Calu3 (cell line): ENCODE measurements around the gene SIRPB2. TPM values are rescaled to one million over a fixed set of nuclear protein-coding genes. Genes with fewer than 3 reads are reported as not detected.

ENCODE experiments used
- BruUV-seq: library from RNA; stranded (reverse); fragments of 400-500 nt; replicated peaks from 2 replicates; lab custom pipeline; 2021; lab: Mats Ljungman, UMichigan
- CTCF ChIA-PET: fragments of 300-600 bp; sonication (Branson Sonifier 250); formaldehyde crosslinking; loops from one replicate; lab custom pipeline; 2022; ENCODE audit warnings: antibody characterized with exemption; lab: Charles Lee
- DNase-seq: peaks from one replicate; pipeline ENCODE4 v3.0.0; 2022
- H3K27ac Mint-ChIP-seq: one replicate; pipeline ENCODE4 v1.8.0; 2022; ENCODE audit warnings: mixed read lengths; ENCODE audit not compliant: unreplicated experiment
- H3K27me3 Mint-ChIP-seq: one replicate; pipeline ENCODE4 v1.8.0; 2022; ENCODE audit warnings: mixed read lengths; ENCODE audit not compliant: unreplicated experiment
- H3K36me3 Mint-ChIP-seq: one replicate; pipeline ENCODE4 v1.8.0; 2022; ENCODE audit warnings: mild to moderate bottlenecking, moderate library complexity, mixed read lengths; ENCODE audit not compliant: insufficient read depth, unreplicated experiment
- H3K4me1 Mint-ChIP-seq: one replicate; pipeline ENCODE4 v1.8.0; 2022; ENCODE audit warnings: mild to moderate bottlenecking, low read depth, mixed read lengths; ENCODE audit not compliant: unreplicated experiment
- H3K4me3 Mint-ChIP-seq: one replicate; pipeline ENCODE4 v1.8.0; 2022; ENCODE audit warnings: mild to moderate bottlenecking, low read depth, moderate library complexity, mixed read lengths; ENCODE audit not compliant: unreplicated experiment
- H3K9me3 Mint-ChIP-seq: one replicate; pipeline ENCODE4 v1.8.0; 2022; ENCODE audit warnings: low read depth, mixed read lengths; ENCODE audit not compliant: unreplicated experiment
- CTCF ChIP-seq: fragments of 200-600 bp; IDR thresholded peaks from one replicate; pipeline ENCODE4 v1.8.0; 2022; ENCODE audit warnings: antibody characterized with exemption; ENCODE audit not compliant: unreplicated experiment
- intact Hi-C: fragments of 100-400 bp; cut with micrococcal nuclease; formaldehyde crosslinking; loops from one replicate; pipeline ENCODE4 v1.10.0; 2022; ENCODE audit not compliant: unreplicated experiment
- total RNA-seq: library from RNA; stranded (reverse); gene quantifications from 2 replicates; pipeline ENCODE4 v1.2.3, GENCODE V29; 2022

SIRPB2 gene
- total RNA-seq, 1 experiment from 2014 or later, result 0.57 TPM

GRCh38 chr20:1460275-1460674 is 30.9 kb downstream of the SIRPB2 start:
- TF ChIP-seq CTCF, result no peak
- BruUV-seq, result no TSS peak
- Mint-ChIP-seq H3K27ac (no peak overlapping the region), H3K4me1 (peaks cover 16% of the 10 kb centered on the region), H3K27me3 (no peaks in the 10 kb centered on the region), H3K36me3 (peaks cover 30% of the 10 kb centered on the region), H3K9me3 (no peaks in the 10 kb centered on the region), H3K4me3 (no peak overlapping the region)
- CTCF ChIA-PET, result no interaction called here
- no peak for DNase-seq
- intact Hi-C loops, result no loop called here

DNA sequence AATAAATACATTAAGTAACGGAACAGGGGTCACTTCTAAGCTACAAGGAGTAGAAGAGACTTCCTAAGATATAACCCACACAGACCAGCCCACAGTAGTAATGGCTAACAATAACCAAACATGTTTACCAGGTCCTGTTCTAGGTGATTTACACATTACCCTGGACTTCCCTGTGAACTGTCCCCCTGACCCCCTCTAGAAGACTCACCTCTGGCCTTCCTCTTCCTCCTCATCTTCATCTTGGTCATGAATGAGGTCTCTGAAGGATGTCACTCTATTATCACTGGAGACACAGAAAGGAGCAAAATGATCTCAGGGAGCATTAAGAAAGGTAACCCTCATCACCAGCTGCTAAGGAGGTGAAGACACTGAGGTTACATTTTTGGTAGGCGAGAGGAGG is 33.2 kb downstream of the SIRPB2 start:
- BruUV-seq, result no TSS peak
- Mint-ChIP-seq H3K27me3 (no peaks in the 10 kb centered on the region), H3K4me3 (no peak overlapping the region), H3K36me3 (peaks cover 40% of the 10 kb centered on the region), H3K9me3 (no peaks in the 10 kb centered on the region), H3K27ac (no peak overlapping the region), H3K4me1 (peaks cover 10% of the 10 kb centered on the region)
- CTCF ChIA-PET, result no interaction called here
- TF ChIP-seq CTCF, result no peak
- intact Hi-C loops, result no loop called here
- DNase-seq, result no peak

DNA sequence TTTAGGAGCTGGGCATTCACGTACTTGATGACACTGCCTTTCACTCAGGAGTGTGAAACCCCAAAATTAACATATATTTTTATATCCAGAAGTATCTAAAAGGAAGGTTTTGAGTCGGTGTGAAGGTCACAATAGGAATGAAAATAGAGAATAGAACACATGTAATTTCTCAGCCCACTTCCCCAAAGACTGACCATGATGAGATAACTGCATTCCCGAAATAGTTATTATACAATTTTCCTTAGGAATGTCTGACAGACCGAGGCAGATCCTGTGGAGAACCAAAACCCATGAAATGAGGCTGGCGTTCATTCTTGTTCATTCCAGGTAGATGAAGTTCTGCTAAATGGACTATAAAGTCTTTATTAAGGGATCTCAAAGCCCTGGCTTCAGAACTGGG is 34.9 kb downstream of the SIRPB2 start:
- peaks cover 6% of the 10 kb centered on the region for H3K4me1 Mint-ChIP-seq
- H3K9me3 Mint-ChIP-seq, result no peaks in the 10 kb centered on the region
- no peak overlapping the region for H3K4me3 Mint-ChIP-seq
- CTCF ChIA-PET, result no interaction called here
- TF ChIP-seq CTCF, result no peak
- H3K36me3 Mint-ChIP-seq, result peaks cover 44% of the 10 kb centered on the region
- intact Hi-C loops, result no loop called here
- H3K27ac Mint-ChIP-seq, result no peak overlapping the region
- no peak for DNase-seq
- H3K27me3 Mint-ChIP-seq, result no peaks in the 10 kb centered on the region
- no TSS peak for BruUV-seq

GRCh38 chr20:1450926-1451491 is 40.2 kb downstream of the SIRPB2 start:
- no peak for TF ChIP-seq CTCF
- Mint-ChIP-seq H3K27ac (no peak overlapping the region), H3K4me3 (no peak overlapping the region), H3K27me3 (no peaks in the 10 kb centered on the region), H3K36me3 (peaks cover 25% of the 10 kb centered on the region), H3K9me3 (no peaks in the 10 kb centered on the region), H3K4me1 (no peaks in the 10 kb centered on the region)
- BruUV-seq, result no TSS peak
- CTCF ChIA-PET, result interaction anchor here (1.2 kb wide), 1 partner anchor 53 kb away, joined by 3 read pairs; no protein-coding TSS in a partner anchor
- intact Hi-C loops, result no loop called here
- no peak for DNase-seq
